HG03520 (cell line): ENCODE data around the gene SAYSD1.
A peak's percentile ranks its signal among the peaks of the same experiment; 100 is the strongest.

Experiments used
- ATAC-seq: cut with Tn5 transposase; IDR thresholded peaks from one replicate; pipeline ENCODE4 v1.9.1; 2021; ENCODE audit warnings: mild to moderate bottlenecking, moderate library complexity; ENCODE audit not compliant: unreplicated experiment

SAYSD1 gene

DNA sequence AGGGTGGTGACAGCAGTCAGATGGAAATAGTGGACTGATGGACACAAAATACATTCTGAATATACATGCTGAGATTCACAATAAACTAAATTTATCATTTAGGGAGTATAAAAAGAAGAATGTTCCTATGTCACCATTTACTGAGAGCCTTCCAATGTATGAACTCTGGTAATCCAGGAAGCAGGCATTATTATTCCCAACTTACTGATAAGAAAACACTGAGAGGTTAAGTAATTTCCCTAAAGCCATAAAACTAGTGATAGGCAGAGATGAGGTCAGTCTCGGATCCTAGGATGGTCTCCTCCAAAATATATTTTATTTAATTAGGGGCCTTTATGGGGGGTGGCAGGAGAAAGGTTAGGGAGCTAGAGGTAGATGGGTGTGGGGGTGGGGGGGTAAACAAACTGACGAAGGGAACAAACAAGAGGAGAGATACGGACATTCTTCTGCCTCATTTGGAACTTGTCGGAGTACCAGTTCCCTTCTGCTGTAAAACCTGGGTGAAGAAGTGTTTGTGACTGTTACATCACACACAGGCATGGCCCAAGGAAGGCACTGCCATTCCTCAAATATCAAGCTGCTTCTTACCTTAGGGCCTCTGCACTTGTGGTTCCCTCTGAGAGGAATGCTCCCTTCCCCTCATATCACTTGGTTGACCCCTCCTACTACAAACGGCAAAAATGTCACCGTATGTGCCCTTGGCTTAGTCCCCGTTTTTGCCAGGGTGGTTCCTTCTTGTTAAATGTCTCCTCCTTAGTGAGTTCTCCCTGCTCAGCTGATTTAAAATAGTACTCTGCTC, 6.7 kb downstream of the SAYSD1 start:
- ATAC-seq = no peak

DNA sequence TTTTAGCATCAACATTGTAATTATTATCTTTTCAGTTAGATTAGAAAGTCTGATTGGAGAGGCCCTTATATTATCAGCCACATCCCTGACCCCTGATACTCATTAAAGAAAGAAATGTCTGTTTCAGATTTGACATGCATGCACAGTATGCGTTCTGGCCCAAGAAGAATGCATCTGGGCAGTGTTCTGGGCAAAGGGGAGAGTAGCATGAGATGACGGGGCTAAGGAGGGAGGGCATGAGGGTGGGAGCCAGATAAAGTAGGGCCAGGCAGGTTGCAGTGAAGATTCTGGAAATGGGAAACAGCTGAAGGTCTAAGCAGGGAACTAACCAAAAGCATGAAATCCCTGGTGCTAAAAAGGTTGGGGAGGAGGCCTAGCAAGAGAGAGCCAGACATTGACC, 7.3 kb downstream of the SAYSD1 start:
- no peak for ATAC-seq

DNA sequence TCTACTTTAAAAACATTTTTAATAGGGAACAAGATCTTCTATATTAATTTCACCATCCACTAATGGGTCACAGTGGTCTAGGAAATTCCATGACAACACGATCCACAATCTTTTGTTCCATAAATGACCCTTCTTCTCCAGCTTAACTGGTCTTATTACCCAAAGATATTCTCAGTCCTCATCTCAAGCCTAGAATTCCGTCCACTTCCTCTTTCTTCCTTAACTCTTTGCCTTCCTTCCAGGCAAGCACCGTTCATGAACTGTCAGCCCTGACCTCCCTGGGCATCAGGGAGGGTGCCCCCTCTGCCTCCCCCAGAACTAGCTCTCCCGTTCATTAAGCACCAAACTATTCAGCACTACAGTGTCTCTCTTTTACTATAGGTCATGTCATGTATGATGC, 8.0 kb downstream of the SAYSD1 start:
- ATAC-seq = no peak

DNA sequence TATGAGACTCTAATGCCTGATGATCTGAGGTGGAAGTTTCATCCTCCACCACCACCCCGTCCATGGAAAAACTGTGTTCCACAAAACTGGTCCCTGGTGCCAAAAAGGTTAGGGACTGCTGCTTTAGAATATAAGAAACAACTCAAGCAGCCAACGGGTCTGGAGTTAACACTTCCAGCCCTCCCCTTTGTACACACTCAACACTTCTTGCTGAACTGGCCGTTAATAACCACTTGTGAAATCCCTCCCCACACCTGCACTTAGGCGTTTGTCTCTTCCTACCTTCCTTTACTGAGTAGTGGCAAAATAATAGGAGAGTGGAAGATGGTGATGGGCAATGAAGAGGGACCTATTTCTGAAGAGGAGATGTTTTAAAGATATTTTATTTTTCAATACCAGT, 10.5 kb downstream of the SAYSD1 start:
- no peak for ATAC-seq

DNA sequence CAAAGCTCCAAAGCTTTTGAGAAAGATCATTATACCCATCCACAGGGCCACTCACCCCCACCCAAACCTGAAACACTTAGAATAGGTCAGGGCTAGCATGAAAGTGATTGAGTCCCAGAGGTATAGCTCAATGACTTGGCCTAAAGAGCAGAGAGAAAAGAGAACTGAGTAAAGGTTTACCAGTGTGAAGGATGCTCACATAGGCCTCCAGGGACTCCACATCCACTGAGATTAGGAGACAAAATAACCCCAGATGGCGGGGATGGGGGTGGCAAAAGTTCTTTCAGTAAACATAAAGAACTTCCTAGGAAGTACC, 12.2 kb downstream of the SAYSD1 start:
- no peak for ATAC-seq

DNA sequence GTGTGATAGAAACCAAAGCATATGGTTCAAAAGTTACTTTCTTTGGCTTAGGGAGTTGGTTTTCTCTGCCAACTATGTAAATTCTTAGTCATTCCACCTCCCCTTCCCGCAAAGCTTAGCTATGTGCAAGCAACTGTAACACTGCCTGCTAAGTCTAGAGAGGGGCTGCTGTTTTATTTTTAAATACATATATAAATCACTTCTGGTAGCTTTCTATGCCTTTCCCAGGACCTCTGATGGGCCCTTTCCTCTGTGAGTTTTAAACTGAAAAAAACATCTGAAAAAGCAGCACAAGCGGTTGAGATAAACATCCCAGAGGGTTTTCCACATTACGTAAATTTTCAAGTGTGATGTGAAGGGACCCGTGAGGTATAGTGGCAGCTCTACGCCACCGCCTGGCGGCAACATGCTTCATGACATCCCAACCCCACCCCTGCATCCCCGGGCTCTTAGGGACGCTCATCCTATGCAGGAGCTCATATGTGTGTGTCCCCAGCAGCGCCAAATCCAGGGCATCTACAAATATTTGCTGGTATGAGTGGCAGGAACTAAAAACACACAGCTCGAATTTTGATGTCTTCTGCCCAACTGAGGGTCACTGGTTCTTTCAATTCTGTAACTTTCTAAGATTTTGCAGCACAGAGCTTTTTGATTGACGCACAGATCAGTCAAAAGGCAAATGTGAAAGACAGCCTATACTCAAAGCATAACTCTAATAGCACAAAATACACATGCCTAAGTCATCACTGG, 12.7 kb downstream of the SAYSD1 start:
- ATAC-seq = no peak

DNA sequence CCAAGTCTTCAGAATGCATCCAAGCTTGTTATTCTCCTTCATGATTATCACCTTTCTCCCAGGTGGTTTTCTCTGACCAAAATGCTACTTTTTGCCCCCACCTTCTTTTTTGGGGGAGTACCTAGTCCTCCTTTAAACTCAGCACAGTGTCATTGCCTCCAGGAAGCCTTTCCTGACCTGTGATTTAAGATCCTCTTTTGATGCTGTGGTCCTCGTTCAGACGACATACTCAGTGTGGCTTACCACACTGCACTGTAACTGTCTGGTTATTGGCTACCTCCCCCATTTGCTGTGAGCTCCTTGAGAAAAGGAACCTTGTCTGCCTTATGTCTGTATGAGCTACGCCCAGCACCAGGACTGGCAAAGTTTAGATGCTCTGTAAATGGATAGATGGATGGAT, 14.6 kb downstream of the SAYSD1 start:
- ATAC-seq = no peak

DNA sequence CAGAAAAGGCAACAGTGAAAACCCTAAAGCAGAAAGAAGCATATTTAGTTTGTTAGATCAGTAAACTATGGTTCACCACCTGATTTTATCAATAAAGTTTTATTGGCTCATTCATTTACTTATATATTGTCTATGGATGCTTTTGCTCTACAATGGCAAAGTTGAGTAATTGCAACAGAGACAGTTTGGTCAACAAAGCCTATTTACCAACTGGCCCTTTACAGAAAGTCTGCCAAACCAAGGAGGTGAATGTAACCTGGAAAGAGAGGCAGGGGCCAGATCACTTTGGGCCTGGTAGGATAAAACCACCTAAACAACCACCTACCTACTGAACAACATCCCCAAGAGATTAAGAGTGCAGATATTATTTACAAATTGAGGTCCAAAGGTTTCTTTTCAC, 19.4 kb downstream of the SAYSD1 start:
- ATAC-seq = no peak

DNA sequence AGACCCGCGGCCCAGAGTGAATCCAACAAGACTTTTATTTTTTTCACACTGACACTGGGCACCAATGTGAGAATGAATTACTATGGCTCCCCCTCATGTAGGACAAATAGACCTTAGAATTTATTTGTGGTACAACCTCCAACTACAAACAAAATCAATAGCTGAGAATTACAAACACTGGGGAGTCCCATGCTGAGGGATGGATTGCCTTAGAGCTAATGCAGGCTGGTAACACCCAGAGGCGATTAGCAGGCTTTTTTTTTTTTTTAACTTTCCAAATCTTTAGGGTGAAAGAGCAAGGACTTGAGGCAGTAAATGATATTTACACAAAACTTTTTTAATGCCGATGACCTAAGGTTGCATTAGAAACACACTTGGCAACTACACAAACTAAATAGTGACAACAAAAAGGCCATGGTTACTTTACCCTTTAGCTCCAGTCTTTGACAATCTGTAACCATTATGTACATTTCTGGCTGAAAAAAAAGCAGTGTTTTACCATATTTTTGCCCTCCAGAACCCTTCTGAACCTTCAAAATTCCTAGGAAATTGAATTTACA, 21.8 kb downstream of the SAYSD1 start:
- no peak for ATAC-seq

DNA sequence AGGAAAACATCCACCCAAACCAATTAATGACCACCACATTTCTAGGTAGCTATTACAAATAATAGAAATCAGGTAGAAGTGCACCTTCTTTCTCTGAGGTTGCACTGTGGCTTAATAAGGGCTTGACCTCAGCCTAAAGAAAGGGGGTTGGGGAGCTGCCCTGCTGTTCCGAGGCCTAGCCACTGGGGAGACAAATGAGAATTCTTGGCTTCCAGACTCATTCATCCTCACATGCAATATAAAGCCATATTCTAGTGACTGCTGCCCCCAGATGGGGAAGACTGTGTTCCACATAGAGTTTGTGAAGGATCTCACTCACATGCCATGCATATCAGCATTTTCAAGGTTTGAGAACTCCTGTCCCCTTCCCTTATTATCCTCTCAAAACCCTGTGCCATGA, 22.9 kb downstream of the SAYSD1 start:
- no peak for ATAC-seq

DNA sequence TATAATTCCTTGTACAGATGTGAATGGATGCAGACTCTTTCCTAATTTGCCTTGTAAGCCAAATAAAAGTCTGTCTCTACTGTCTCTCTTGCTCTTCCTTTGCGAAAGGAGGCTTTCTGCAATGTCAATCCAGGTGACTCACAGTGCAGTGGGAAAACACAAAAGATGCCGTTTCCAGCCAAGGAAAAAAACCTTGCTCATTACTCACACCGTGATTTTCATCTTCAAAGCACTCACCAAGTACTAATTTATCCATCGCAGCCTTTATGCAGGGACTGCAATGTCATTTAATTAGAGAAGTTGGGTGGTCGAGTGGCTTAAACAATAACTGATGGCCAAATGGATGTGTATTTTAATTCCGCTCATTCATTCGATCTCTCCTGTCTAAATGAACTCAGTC, 23.8 kb downstream of the SAYSD1 start:
- no peak for ATAC-seq

DNA sequence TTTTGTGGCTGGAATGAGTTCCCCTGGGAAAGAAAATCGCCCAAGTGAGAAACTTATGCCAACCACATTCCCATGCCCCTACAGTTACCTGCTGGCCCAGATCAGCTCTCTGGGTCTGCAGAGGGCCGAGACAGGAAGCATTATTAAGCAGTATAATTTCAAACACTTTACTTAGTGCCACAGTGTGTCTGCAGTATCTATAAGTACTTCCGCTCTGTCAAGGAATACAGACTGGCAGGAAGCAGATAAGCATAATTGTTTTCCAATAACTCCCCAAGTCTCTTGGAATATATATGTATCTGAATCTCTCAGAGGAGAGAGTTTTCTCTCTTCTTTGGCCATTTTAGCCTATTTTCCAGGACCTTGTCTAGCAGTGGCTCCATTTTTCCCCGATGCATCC, 24.9 kb downstream of the SAYSD1 start:
- ATAC-seq = no peak

DNA sequence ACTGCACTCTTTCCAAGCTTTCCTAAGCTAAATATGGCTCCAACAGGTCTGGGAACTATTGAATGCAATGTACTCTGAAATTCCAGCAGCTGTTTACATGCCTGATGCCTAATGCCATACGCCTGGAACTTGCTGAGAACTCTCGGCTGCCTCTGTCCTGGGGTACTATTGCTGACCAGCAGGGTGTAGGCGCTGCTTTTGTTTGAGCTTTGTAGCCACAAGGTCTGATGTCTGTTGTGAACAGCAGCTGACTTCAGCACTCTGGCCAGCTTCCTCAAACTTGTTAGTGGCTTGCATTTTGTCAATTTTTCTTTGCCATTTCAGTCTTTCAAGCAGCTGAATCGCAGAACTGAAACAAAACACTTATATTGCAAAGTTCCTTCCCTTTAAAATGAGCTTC, 26.7 kb downstream of the SAYSD1 start:
- no peak for ATAC-seq

DNA sequence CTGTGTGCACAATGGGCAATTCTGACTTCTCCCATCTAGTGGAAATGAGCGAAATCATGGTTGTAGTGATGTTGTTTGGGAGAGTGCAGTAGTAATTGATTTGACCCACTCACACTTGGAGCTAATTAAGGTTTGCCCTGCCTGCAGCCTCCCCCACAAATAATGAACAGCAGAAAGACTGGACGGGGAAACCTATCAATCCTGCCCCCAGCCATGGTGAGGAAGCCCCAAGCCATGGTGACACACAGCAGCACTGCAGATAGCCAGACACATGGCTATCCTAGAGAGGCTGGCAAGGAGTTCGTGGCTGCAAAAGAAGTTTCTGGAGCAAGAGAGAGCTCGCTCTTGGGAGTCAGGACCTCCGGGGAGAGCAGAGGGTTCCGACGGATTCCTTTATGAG, 27.8 kb downstream of the SAYSD1 start:
- ATAC-seq = no peak

DNA sequence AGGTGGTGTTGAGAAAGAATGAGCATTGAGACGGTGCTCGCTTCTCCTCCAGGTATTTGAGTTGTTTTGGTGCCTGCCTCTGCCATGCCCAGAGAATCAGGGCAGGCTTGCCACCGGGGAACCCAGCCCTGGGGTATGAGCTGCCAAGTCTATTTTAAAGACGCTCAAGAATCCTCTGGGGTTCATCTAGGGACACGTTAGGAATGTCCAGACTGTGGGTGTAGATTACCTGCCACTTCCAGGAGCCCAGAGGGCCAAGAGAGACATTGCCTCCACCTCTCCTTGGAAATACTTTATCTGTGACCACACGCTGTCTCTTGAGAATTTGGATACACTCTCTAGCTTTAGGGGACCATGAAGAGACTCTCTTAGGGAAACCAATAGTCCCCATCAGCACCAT, 28.3 kb downstream of the SAYSD1 start:
- ATAC-seq = no peak

DNA sequence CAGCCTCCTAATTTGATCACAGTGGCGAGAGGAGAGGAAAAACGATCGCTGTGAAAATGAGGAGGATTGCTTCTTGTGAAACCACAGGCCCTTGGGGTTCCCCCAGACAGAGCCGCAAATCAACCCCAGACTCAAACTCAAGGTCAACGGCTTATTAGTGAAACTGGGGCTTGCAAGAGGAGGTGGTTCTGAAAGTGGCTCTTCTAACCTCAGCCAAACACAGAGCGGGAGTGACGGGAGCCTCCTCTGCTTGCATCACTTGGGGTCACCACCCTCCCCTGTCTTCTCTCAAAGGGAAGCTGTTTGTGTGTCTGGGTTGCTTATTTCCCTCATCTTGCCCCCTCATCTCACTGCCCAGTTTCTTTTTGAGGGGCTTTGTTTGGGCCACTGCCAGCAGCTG, 28.7 kb downstream of the SAYSD1 start:
- ATAC-seq = peak; percentile 91

DNA sequence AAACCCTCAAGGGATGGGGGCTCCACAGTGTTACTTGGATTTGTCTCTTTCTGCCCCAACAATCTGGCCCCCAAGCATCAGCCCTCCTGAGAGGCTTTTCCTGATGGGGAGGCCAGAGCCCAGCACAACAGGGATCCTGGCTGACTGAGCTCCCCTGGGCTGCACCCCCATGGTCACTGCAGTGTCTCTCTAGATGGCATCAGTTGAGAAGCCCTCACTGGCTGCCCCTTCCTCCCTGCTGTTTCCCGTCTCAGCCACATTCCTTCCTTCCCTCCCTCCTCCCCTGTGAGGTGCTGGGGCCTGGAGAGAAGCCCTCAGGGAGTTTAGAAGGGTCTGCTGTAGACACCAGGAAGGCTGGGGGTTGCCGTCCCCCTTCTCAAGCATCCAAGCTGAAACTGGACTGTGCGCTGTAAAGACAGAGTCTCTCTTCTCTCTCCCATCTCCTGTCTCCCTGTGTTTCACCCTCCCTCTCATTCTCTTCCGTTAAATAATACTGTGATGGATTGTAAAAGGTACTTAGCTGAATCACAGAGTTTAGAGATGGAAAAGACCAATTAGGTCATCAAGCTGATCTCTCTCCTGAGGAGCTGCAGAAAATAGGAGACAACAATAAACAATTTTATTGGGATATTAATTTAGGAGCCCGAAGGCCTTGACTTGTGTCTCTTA, 29.7 kb downstream of the SAYSD1 start:
- no peak for ATAC-seq

DNA sequence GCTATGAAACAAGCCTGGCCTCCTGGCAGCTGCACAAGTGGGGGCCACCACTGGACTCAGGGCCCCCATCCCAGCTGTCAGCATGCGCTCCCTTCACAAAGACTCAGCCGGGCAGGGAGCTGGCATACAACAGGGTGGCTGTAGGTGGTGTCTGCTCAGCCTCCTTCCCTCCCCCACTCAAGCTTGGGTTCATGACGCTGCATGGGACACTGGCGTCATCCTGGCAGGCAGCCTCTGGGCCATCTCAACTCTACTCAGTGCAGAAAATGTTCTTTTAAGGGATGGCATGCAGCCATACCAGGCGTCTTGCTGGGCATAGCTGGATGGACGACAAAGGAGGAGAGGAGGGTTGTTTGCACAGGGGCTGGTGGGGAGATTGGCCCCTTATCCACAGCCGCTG, 30.5 kb downstream of the SAYSD1 start:
- no peak for ATAC-seq

DNA sequence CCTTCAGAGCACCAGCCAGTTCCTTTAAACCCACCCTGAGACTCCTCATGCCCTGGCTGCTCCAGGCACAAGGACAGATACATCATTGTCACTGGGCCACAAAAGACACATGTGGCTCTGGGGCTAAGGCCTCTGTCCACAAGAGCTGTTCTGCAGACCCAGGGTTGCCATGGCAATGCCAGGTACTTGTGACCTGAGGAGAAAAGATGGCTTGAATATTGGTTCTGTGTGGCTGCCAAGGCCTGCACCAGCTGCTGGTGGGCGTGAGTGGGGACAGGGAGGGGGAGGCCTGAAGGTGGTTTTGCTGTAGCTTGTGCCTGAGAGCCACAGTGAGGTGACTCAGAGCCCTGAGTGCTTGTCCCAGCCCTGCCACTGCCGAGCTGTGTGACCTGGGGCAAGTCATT, 31.8 kb downstream of the SAYSD1 start:
- ATAC-seq = no peak

DNA sequence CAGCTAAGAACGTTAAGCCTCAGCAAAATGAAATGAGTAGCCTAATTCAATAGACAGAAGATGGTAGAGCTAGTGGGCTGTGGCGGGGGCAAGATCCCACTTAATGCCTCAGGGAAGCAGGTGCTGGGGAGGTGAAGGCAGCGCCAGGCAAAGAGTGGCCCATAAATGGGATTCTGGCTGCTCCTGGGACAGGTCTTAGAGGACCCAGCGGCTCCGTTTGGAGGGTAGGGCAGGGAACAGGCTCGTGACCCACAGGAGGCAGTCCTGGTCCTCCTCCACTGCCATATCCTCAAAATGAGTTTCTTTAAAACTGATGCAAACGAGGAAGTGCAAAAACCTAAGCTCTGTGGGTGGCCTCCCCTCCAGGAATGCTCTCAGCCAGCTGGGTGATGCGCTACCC, 32.7 kb downstream of the SAYSD1 start:
- ATAC-seq = no peak

DNA sequence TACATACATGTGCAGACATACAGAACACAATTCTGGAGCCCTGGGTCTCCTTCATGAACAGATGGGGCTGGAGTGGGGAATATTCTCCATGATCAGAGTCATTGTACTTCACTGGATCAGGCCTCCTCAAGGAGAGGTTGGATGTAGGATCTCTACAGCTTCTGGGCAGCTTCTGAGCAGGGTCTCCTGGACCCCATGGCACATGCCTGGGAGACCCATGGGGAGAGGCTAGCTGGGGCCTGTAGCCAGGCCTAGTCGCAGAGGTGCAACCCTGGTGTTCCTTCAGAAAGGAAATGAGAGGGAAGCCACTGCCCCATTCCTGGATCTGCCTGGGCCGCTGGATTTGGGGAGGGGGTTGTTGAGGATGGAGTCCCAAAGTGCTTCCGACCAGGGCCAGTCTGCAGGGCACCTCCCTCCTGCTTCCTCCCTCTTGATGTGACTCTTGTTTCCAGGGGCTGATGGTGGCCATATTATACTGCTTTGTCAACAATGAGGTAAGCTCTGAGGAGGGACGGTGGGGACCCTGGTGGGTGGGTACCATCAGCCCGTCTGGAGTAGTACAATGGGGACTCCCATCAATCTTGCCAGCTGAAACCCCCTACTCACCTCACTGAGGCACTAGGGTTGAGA, 34.6 kb downstream of the SAYSD1 start:
- no peak for ATAC-seq
